ENCODE measurements around the gene IRF9. TPM values are rescaled to one million over a fixed set of nuclear protein-coding genes. Genes with fewer than 3 reads are reported as not detected.

The IRF9 gene
- total and polyA plus RNA-seq, 2 of the 13 experiments (the other 11 are each of a cell fraction or from before 2014, with no cell fraction given): 14.9 to 49.7 TPM

DNA sequence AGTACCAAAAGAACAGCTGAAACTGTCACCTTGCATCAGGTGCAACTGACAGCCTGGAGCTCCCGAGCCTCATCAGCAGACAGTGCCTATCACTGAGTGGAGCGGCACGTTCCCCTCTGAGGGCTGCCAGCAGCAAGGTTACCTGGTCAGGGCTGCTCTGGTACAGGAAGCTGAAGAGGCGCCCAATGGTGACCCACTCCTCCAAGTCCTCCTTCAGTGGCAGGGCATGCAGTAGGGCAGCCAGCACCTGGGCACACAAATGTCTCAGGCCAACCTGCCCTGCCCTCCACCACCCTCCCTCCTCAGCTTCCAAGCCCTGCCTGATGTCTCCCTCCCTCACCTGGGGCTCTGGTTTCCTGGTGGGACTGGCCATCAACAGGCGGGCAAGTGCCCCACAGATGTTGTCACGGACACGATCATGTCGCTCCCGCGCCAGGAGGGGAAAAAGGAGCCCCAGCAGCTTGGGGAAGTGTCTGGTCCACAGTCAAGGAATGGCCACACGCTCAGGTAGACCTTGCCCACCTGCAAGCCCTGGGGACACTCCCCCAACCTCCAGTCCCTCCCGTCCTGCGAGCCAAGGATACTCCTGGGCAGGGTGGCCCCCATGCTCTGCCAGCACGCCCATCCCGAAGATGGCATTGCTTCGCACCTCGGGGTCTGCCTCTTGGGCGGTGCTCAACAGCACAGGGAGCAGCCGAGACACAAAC lies 20.5 kb downstream of the IRF9 start (continued):
- TF ChIP-seq, protein P1, sequence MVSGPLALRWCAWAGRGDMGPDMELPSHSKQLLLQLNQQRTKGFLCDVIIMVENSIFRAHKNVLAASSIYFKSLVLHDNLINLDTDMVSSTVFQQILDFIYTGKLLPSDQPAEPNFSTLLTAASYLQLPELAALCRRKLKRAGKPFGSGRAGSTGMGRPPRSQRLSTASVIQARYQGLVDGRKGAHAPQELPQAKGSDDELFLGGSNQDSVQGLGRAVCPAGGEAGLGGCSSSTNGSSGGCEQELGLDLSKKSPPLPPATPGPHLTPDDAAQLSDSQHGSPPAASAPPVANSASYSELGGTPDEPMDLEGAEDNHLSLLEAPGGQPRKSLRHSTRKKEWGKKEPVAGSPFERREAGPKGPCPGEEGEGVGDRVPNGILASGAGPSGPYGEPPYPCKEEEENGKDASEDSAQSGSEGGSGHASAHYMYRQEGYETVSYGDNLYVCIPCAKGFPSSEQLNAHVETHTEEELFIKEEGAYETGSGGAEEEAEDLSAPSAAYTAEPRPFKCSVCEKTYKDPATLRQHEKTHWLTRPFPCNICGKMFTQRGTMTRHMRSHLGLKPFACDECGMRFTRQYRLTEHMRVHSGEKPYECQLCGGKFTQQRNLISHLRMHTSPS (CRISPR knock-in tag; IDR thresholded peaks at IDR 0.05; ENCODE audit: low read depth): no peak
- 0 out of 2 replicates have a peak, but pooled peaks have one; percentile 12 for TF ChIP-seq NRL (CRISPR knock-in tag; IDR thresholded peaks at IDR 0.05; ENCODE audit: borderline replicate concordance)
- no peak for TF ChIP-seq GATA4 (IDR thresholded peaks at IDR 0.05; ENCODE audit: borderline replicate concordance, low read depth)
- TF ChIP-seq, protein P2, sequence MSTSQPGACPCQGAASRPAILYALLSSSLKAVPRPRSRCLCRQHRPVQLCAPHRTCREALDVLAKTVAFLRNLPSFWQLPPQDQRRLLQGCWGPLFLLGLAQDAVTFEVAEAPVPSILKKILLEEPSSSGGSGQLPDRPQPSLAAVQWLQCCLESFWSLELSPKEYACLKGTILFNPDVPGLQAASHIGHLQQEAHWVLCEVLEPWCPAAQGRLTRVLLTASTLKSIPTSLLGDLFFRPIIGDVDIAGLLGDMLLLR (CRISPR knock-in tag; IDR thresholded peaks at IDR 0.05): no peak
- TF ChIP-seq ATF7 (IDR thresholded peaks at IDR 0.05): no peak
- TF ChIP-seq ATF7 (CRISPR knock-in tag; IDR thresholded peaks at IDR 0.05): 0 out of 2 replicates have a peak, but pooled peaks have one; percentile 32
- TF ChIP-seq POLR2AphosphoS2 (IDR thresholded peaks at IDR 0.05; ENCODE audit: low read depth, low read length): peak; percentile 20
- TF ChIP-seq NFE2L1 (CRISPR knock-in tag; IDR thresholded peaks at IDR 0.05; ENCODE audit: borderline replicate concordance): no peak
- 0 out of 2 replicates have a peak, but pooled peaks have one; percentile 22 for TF ChIP-seq BORCS8-MEF2B (CRISPR knock-in tag; IDR thresholded peaks at IDR 0.05)
- TF ChIP-seq, protein P3, sequence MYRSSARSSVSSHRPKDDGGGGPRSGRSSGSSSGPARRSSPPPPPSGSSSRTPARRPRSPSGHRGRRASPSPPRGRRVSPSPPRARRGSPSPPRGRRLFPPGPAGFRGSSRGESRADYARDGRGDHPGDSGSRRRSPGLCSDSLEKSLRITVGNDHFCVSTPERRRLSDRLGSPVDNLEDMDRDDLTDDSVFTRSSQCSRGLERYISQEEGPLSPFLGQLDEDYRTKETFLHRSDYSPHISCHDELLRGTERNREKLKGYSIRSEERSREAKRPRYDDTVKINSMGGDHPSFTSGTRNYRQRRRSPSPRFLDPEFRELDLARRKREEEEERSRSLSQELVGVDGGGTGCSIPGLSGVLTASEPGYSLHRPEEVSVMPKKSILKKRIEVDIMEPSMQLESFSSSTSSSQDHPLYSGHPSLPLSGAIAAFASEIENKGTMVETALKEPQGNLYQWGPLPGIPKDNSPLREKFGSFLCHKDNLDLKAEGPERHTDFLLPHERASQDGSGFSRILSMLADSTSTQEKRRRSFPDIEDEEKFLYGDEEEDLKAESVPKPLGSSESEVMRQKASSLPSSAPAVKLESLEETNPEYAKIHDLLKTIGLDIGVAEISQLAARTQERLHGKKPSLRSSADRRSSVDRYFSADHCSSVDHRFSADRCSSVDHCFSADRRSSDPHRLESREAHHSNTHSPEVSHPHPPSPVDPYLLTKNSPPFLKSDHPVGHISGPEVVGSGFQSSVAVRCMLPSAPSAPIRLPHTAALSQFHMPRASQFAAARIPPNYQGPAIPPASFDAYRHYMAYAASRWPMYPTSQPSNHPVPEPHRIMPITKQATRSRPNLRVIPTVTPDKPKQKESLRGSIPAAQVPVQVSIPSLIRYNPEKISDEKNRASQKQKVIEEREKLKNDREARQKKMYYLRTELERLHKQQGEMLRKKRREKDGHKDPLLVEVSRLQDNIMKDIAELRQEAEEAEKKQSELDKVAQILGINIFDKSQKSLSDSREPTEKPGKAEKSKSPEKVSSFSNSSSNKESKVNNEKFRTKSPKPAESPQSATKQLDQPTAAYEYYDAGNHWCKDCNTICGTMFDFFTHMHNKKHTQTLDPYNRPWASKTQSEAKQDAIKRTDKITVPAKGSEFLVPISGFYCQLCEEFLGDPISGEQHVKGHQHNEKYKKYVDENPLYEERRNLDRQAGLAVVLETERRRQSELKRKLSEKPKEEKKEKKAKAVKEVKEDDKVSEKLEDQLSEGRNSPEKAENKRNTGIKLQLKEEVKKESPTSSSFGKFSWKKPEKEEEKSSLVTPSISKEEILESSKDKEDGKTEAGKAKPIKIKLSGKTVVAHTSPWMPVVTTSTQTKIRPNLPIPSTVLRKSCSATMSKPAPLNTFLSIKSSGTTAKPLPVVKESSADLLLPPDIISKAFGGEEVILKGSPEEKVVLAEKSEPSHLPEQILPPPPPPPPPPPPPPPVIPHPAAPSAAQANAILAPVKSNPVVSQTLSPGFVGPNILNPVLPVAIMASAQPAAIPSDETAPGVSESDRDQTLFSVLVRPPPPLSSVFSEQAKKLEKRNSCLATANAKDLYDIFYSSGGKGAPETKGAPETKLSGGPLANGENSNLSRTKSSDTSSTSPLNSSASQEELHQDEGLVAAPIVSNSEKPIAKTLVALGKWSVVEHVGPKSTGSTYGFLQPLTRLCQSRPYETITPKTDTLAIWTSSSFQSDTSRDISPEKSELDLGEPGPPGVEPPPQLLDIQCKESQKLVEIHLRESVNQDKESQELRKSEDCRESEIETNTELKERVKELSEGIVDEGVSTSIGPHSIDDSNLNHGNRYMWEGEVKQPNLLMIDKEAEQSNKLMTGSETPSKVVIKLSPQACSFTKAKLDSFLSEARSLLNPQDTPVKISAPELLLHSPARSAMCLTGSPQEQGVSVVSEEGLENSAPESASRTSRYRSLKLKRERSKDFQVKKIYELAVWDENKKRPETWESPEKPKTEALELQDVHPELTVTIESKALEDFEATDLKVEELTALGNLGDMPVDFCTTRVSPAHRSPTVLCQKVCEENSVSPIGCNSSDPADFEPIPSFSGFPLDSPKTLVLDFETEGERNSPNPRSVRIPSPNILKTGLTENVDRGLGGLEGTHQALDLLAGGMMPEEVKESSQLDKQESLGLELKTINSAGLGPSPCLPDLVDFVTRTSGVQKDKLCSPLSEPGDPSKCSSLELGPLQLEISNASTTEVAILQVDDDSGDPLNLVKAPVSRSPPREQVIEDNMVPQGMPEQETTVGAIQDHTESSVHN (CRISPR knock-in tag; IDR thresholded peaks at IDR 0.05): 0 out of 2 replicates have a peak, but pooled peaks have one; percentile 36
- TF ChIP-seq ZNF772 (CRISPR knock-in tag; IDR thresholded peaks at IDR 0.05): no peak
- TF ChIP-seq SOX13 (IDR thresholded peaks at IDR 0.05): no peak
- TF ChIP-seq SOX13 (CRISPR knock-in tag; conservative IDR thresholded peaks at IDR 0.05 in 1 of 2, IDR thresholded peaks at IDR 0.05 in 1 of 2): no peak
- TF ChIP-seq CHCHD3 (CRISPR knock-in tag; IDR thresholded peaks at IDR 0.05): no peak

All from HepG2 (cell line).